Measurements from ENCODE around the gene C10orf143. TPM values are rescaled to one million over a fixed set of nuclear protein-coding genes. Genes with fewer than 3 reads are reported as not detected.
"Not testable (repeated sequence)": the region's sequence is repeated elsewhere in the genome, so short reads cannot be mapped to it uniquely, and the experiment has no call there.

C10orf143 gene
- 4.8 TPM for total RNA-seq

DNA sequence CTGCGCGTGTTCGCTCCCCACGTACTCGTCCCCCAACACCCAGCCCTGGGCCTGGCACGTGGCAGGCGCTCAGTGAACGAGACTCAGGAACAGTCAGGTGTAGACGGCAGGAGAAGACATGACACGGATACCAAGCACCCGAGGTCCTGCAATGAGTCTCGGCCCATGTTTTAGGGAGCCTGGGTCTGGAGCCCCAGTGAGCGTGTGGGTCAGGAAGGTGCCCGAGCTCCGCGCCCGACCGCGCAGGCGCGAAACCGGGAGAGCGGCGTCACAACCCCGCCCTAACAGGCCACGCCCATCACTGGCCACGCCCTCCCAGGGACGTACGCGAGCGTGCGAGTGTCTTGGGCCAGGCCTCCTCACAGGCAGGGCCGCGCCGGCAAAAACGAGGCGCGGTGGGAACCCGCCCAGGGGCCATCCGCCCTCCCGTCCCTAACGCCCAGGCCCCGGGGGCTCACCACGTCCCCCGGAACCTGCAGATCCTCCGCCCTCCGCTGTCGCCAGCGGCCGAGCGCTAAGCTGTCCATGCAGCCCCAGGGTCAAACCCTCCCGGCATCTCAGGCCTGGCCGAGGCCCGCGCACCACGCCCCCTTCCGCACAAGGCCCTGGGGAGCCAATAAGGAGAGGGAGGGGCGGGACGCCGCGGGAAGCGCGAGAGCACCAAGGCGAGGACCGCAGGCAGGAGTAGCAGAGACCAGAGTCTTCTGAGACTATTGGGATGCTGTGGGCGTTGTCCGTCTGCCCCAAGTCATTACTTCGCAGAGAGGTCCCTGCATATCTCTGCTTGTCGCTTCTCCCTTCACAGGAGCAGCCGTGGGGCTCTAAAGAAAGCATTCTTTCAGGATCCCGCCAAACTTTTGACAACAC is at the start of gene C10orf143:
Gene C10orf143, minus strand, starts transcription at position 585 of the 867 bp plus-strand sequence. Its CDS starts 58 bp downstream, at position 527.
- intact Hi-C loops (cut with DNase I) = no loop called here

DNA sequence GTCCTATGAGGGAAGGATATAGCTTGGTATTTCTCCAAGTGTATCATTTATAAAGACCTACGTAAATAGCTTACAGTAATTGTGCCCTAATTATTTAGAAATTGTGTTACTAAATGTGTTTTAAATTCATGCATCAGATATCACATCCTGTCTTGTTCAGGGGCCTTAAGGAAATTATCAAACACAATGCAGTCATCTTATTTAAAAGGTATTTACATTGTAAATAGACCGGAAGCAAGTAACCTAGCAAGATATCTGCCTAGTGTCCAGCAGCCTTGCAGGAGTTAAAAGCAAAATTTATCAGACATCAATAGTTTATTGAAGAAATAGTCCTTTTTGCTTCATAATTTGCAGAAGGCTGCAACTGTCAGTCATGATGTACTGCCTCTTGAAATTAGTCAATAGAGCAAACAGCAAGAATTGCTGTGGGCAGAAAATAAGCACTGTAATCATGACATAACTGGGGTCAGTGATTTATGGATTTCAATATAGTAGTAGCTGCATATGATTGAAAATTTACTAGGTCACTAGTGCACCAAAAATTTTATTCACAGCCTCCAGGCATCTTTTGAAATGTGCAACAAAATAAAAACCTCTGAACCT is 48.7 kb upstream of the C10orf143 start:
- DNase-seq (ENCODE audit: low spot score) (no peak), ATAC-seq (no peak)
- intact Hi-C loops (cut with DNase I) = no loop called here

More for the DNA sequence above, at the start of gene C10orf143:
- ATAC-seq = peak; percentile 97
- peak; percentile 99 for DNase-seq (ENCODE audit: low spot score)

DNA sequence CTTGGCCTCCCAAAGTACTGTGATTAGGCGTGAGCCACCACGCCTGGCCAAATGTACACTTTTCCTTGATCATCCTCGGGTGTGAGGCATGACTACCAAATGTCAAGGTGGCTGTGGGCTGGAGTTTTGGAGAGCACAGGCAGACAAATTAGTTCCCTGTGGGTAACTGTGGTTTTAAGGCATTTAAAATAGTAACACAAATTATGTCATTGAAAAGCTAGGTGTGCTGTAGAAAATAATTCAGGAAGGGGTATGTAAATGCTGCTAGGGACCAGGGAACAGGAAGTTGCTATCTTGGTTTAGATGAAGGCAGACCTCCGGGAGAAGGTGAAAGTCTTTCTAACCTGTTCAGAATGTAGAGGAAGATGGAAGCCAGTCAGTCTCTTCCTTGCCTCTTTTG is 35.4 kb upstream of the C10orf143 start:
- no peak for ATAC-seq
- intact Hi-C loops (cut with DNase I) = no loop called here

DNA sequence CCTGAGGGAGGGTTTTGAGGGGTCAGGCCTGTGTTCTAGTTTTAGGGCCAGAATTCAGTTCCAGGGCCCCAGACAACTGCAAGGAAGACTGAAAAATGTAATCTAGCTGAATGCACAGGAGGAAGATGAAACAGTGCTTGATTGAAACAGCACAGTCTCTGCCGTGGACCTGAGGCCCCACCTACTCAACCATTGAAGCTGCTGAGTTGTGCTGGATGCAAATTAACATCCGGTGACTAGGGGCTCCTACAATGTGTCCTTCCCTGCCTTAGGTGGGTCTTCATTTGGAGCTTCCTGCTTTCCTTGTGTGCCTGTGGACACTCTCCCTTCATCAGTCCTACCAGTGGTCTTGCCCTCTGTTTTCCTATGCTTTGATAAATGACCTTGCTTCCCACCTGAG is 31.2 kb upstream of the C10orf143 start:
- no peak for ATAC-seq
- intact Hi-C loops (cut with DNase I) = no loop called here
- no peak for DNase-seq (ENCODE audit: low spot score)

More for the DNA sequence above, 35.4 kb upstream of the C10orf143 start:
- no peak for DNase-seq (ENCODE audit: low spot score)

DNA sequence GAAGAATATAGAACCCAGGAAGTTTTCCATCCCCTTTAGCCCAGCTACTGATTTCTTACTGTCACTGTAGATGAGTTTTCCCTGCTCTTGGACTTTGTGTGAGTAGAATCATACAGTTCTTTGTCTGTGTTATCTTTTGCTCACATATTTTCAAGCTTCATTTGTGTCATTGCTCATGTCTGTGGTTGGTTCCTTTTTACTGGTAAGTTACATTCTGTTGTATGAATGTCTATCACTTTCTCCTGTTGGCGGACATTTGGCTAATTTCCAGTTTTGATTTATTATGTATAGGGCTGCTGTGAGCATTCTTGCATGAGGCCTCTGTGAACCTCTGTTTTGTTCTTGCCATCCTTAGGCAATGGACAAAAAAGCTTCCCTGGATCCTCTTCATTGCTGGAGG is 30.8 kb upstream of the C10orf143 start:
- ATAC-seq = no peak
- DNase-seq (ENCODE audit: low spot score) = no peak
- intact Hi-C loops (cut with DNase I) = no loop called here

DNA sequence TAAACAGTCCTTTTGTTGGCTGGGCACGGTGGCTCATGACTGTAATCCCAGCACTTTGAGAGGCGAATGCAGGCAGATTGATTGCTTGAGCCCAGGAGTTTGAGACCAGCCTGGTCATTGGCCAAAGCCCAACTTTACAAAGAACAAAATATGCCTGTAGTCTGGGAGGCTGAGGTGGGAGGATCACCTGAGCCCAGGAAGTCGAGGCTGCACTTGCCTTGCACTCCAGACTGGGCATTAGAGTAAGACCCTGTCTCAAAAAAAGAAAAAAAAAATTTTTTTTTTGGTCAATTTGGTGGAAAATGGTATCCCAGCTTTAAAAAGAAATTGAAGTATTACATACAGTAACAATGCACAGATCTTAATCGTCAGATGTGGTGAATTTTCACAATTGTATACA is 30.4 kb upstream of the C10orf143 start:
- no peak for ATAC-seq
- no peak for DNase-seq (ENCODE audit: low spot score)
- intact Hi-C loops (cut with DNase I) = no loop called here

DNA sequence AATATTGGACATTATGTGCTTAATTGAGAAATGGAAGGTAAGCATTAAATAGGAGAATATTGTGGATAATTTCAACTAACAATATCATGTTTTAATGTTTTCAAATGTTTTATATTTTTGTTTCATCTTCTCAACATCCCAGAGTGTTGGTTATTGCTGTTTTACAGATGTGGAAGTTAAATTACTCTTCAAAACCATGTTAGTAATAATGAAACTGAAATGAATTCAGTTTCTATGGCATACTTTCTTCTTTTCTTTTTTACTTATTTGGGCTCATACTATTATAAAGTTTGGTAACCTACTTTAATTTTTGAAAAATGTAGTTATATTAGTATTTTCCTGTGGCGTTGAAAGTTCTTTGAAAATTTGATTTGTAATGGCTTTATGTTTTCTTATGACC is 29.8 kb upstream of the C10orf143 start:
- ATAC-seq (no peak), DNase-seq (ENCODE audit: low spot score) (no peak)
- intact Hi-C loops (cut with DNase I) = no loop called here

DNA sequence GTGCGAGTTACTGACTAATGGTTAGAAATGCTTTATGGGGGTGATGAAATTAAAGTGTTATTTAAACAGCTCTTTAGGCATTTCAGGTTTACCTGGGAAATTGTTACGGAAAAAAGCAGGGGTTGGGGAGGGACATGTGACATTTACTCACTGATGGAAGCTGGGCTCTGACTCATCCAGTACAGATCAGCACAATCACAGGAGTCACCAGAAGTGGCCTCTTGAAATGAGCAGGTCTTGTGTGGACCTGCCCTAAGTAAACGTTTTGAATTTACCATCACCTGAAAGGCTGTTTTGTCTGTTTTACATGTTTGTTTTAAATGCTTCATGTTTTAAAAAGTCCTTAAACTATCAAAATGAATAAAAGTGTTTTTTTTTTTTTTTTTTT is 27.8 kb upstream of the C10orf143 start:
- no peak for ATAC-seq
- no peak for DNase-seq (ENCODE audit: low spot score)
- intact Hi-C loops (cut with DNase I) = no loop called here

DNA sequence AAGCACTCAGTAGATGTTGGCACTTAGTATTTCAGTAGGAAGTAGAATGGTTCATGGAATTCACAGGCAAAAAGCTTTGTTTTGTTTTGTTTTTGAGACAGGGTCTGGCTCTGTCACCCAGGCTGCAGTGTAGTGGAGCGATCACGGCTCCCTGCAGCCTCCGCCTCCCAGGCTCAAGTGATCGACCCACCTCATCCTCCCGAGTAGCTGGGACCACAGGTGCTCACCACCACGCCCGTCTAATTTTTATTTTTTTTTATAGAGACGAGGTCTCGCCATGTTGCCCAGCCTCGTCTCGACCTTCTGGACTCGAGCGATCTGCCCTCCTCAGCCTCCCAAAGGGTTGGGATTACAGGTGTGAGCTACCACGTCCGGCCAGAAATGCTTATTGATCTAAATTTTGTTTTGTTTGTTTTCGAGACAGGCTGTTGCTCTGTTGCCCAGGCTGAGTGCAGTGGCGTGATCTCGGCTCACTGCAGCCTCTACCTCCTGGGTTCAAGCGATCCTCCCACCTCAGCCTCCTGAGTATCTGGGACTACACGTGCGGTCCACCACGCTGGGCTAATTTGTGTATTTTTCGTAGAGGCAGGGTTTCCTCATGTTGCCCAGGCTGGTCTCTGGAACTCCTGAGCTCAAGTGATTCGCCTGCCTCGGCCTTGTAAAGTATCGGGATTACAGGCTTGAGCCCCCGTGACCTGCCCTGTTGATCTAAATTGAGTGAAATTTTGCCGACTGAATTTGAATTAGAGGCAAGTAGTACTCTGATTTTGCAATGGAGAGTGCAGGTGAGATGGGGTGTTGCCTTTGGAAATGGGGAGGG is 27.2 kb upstream of the C10orf143 start:
- no peak for DNase-seq (ENCODE audit: low spot score)
- no peak for ATAC-seq
- intact Hi-C loops (cut with DNase I) = no loop called here

DNA sequence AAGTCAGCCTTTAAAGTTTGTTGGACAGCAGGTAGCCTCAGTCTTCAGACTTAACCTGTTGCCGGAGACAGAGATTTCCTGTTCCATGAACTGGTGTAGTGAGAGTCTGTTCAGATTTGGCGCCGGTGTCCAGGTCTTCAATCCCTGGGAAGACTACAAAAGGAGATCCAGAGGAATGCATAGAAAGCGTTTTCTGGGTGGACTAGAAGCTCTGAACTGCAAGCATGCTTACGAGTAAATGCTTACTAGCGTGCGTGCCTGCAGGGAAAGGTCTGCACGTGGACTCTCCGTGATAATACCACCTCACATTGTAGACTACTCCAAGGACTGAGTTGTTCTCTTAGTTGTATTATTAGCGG is 26.4 kb upstream of the C10orf143 start:
- intact Hi-C loops (cut with DNase I) = no loop called here

DNA sequence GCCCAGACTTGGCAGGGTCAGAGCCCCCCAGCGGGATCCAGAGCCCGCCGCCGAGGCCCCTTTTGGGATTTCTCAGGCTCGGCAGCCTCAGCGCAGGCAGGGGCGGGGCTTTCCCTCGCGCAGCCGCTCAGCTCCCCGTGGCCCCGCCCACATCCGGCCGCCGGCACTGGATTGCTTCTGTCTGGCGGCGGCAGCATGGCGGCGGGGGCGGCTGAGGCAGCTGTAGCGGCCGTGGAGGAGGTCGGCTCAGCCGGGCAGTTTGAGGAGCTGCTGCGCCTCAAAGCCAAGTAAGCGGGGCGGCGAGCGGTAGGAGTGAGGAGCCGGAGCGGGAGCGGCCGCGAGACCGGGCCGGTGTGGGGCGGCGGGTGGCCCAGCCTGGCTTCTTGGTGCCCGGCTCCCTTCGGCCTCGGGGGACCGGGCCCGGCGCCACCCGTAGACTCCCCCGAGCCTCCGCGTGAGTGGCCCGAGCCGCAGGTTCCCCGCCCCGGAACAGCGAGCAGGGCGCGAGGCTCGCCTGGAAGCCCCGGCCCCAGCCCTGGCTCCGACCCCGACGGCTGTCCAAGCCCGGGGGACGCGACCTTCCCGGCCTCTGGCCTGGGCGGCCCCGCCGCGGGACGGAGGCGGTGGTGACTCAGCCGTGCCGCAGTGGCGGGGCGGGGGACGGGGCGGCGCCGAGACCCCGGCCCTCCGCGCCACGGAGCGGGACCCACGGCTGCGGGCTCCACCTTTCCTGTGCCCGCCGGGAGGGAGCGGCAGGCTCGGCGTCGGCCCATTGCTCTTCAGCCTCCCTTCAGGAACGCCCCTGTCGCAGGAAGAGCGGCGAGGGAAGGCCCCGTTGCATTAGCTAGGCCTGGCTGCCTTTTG is 25.8 kb upstream of the C10orf143 start, which contains the start of gene GLRX3:
Gene GLRX3, plus strand, starts transcription at position 166 of the 864 bp plus-strand sequence. Its CDS starts 30 bp downstream, at position 196.
- intact Hi-C loops (cut with DNase I) = no loop called here
- ATAC-seq (peak; percentile 98), DNase-seq (ENCODE audit: low spot score) (peak; percentile 90)

More for the DNA sequence above, 26.4 kb upstream of the C10orf143 start:
- ATAC-seq (no peak), DNase-seq (ENCODE audit: low spot score) (no peak)

DNA sequence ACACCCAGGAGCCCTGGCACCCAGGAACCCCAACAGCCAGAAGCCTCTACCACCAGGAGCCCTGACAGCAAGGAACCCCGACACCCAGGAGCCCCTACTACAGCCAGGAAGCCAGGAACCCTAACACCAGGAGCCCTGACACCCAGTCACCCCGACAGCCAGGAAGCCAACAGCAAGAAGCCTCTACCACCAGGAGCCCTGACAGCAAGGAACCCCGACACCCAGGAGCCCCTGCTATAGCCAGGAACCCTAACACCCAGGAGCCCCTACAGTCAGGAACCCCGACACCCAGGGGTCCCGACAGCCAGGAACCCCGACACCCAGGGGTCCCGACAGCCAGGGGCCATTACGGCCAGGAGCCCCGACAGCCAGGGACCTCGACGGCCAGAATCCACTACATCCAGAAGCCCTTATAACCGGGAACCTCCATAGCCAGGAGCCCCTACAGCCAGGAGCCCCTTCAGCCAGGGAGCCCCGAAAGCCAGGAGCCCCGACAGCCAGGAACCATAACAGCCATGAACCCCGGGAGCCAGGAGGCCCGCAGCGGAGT is 25.1 kb upstream of the C10orf143 start:
- DNase-seq (ENCODE audit: low spot score) (no peak), ATAC-seq (peak; percentile 31)
- intact Hi-C loops (cut with DNase I) = no loop called here

DNA sequence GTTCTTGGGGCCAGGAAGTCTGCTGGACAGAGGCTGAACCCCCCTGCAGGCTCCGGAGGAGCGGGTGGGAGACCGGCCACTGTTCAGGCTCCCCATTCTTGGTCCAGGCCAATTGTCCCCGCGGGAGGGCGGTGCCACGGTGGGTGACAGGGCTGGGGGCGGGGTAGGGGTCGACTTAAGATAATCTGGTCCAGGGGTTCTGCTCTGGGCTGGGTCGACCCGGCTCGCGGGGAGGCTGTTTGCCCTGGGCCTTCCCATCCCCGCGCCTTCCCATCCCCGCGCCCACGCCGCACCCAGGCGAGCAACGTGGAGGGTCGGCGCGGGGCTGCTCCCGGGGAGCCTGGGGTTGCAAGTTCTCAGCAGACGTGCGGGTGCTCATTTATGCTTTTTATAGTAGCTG is 18.3 kb upstream of the C10orf143 start:
- no peak for DNase-seq (ENCODE audit: low spot score)
- ATAC-seq = peak; percentile 24
- intact Hi-C loops (cut with DNase I) = no loop called here

DNA sequence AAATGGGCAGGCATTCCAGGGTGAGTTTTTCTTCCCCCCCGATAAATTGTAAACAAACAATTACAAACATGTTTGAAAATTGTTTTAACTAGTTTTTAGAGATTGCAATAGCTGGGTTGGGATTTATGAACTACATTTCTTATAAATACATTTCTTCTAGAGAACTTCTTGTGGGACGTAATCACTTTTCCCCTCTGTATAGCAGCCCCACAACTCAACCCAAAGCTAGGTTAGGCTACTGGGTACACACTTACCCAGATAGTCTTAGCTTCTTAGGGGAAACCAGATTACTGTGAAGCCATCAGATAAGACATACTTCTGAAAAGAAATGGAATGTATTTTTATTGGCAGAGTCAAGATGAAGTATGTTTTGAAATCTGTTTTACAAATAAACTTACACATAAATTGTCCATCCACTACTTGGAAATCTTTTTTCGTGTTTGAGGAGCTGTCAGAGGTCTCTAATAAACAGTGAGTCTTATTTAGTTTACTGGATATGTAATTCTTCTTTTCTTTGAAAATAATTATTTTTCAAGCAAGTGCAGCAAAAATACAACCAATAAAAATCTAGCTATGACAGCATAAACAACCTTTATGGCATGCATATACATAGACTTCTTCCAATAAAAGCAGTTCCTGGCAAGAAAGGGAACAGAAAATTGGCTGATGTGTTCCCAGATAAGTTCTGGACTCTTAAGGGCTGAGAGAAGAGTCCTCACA is 17.6 kb upstream of the C10orf143 start:
- ATAC-seq (peak; percentile 24), DNase-seq (ENCODE audit: low spot score) (no peak)
- intact Hi-C loops (cut with DNase I) = no loop called here

DNA sequence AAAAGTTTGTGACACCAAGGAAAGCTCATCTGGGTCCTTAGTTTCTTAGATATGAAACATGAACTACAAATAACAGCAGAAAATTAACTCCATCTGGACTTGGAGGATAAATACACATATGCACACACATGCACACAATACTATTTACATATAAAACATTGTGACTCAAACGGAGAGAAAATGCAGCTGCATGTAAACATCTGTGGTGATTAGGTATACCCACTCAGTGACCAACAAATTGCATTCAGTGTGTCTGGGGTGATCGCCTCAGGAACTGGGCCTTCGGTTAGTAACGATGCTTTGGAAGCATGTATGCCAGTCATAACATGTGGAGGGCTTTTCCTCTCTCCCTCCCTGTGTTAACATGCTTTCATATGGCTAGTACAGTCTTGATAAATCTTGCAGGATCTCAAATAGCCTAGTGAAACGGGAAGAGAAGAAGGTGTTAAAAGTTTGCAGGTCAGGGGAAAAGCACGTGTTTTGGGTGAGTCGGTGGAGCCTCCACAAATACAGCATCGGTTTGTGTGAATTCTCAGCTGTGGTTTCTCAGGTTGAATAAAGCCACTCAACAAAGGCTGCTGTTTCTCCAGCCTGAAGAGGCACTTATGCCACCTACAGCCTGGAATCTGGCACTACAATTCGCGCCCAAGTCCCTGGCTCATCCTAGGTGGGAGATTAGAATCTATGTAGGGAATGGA is 16.9 kb upstream of the C10orf143 start:
- DNase-seq (ENCODE audit: low spot score) = no peak
- intact Hi-C loops (cut with DNase I) = no loop called here

DNA sequence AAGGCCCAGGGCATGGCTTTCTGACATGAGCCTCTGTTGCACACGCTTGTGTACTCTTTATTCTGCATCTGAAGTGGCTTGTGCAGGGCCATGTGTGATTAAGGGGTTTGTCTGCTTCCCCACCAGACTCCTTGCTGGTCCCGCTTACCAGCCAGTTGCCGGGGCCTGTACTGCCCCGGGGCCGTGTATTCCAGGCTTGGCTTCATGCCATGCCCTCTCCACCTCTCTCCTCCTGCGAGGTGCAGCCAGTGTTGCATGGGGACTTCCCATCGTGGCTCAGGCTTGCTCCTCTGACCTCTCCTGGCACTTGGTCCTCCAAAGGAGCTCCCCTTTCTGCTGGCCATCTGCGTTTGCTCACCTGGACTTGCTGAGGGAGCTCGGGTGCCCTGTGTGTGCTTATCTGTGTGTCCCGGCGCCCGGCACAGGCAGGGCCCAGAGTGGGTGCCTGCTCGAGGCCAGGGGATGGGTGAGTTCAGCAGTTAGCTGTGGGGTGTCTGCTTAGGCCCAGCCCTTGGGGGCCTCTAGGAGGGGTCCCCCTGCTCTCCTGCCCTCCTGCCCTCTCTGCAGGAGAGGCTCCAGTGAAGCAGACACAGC is 11.0 kb upstream of the C10orf143 start:
- intact Hi-C loops (cut with DNase I) = no loop called here
- DNase-seq (ENCODE audit: low spot score) = no peak
- ATAC-seq = no peak

More for the DNA sequence above, 16.9 kb upstream of the C10orf143 start:
- ATAC-seq = peak; percentile 93

DNA sequence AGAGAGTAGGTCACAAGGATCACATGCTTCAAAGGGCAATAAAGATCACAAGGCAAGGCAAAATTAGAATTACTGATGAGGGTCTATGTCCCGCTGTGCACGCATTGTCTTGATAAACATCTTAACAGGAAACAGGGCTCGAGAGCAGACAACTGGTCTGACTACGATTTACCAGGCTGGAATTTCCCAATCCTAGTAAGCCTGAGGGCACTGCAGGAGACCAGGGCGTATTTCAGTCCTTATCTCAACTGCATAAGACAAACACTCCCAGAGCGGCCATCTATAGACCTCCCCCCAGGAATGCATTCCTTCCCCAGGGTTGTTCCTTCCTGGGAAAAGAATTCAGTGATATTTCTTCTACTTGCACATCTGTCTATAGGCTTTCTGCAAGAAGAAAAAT is 6.9 kb upstream of the C10orf143 start:
- intact Hi-C loops (cut with DNase I); ATAC-seq: not testable (repeated sequence)

More for the DNA sequence above, 6.9 kb upstream of the C10orf143 start:
- DNase-seq (ENCODE audit: low spot score) = not testable (repeated sequence)
